B cell (primary cell): ENCODE data around the gene ITGB8. TPM values are rescaled to one million over a fixed set of nuclear protein-coding genes. Genes with fewer than 3 reads are reported as not detected.

Experiments
- ATAC-seq: fragments of 200-7000 bp; cut with Tn5 transposase; one replicate; pipeline ENCODE4 v1.10.0; 2021; ENCODE audit warnings: low read depth, mild to moderate bottlenecking, moderate number of reproducible peaks, moderate library complexity
- CTCF ChIA-PET: fragments of 350-600 bp; sonication (Branson Sonifier 250); formaldehyde crosslinking; loops from one replicate; lab custom pipeline; 2021; ENCODE audit warnings: antibody characterized with exemption, inconsistent platforms; lab: Charles Lee
- POLR2A ChIA-PET: fragments of 350-600 bp; sonication (Branson Sonifier 250); formaldehyde crosslinking; loops from one replicate; lab custom pipeline; 2021; ENCODE audit warnings: antibody characterized with exemption; lab: Charles Lee
- DNase-seq: peaks from one replicate; pipeline ENCODE4 v3.0.0; 2013
- H2AFZ ChIP-seq: 2 replicates; pipeline ENCODE4 v1.6.1; 2012; ENCODE audit warnings: mild to moderate bottlenecking, low read depth, low read length; ENCODE audit not compliant: insufficient read depth, poor library complexity, severe bottlenecking
- H3K27ac ChIP-seq, 2 donors: 1 replicate in 1 of 2; 2 replicates in 1 of 2; pipeline ENCODE4 v1.5.1; 2012 to 2013; ENCODE audit warnings: low read length in 2 of 2, mild to moderate bottlenecking in 2 of 2, moderate library complexity in 1 of 2
- H3K27me3 ChIP-seq, 4 experiments: fragments of 200-600 bp in 1 of 4; sonication (generic) in 1 of 4; replicated peaks in 1 of 4; 1 replicate in 2 of 4; 2 replicates in 2 of 4; pipeline versions ENCODE4 v1.6.1 to v1.7.0; 2013 to 2016; ENCODE audit warnings: low read length in 3 of 4, mild to moderate bottlenecking in 2 of 4, mixed read lengths in 1 of 4, moderate library complexity in 1 of 4; ENCODE audit not compliant: insufficient read depth in 4 of 4, control insufficient read depth in 3 of 4; ENCODE audit errors: control extremely low read depth in 1 of 4
- H3K36me3 ChIP-seq, 2 experiments: replicated peaks in 1 of 2; 1 replicate in 1 of 2; 2 replicates in 1 of 2; pipeline versions ENCODE4 v1.6.1 to v1.7.1; 2013; ENCODE audit warnings: low read length in 1 of 2; ENCODE audit not compliant: insufficient read depth in 2 of 2, control insufficient read depth in 1 of 2; ENCODE audit errors: control extremely low read depth in 1 of 2, extremely low read depth in 1 of 2
- H3K4me1 ChIP-seq, 2 donors: fragments of 200-600 bp in 1 of 2; sonication (generic) in 1 of 2; 1 replicate in 1 of 2; 2 replicates in 1 of 2; pipeline versions ENCODE4 v1.5.1 to v1.6.1; 2013 to 2017; ENCODE audit warnings: low read length in 2 of 2; ENCODE audit not compliant: control insufficient read depth in 2 of 2, insufficient read depth in 2 of 2
- H3K4me2 ChIP-seq: replicated peaks from 2 replicates; pipeline ENCODE3; 2012; ENCODE audit warnings: mild to moderate bottlenecking, low read depth, low read length; ENCODE audit not compliant: poor library complexity, severe bottlenecking
- H3K4me3 ChIP-seq, 5 experiments: fragments of 200-600 bp in 1 of 5; sonication (generic) in 1 of 5; 1 replicate in 3 of 5; 2 replicates in 2 of 5; pipeline versions ENCODE4 v1.5.1 to v1.7.0; 2011 to 2016; ENCODE audit warnings: low read length in 4 of 5, mild to moderate bottlenecking in 4 of 5, low read depth in 2 of 5, control low read depth in 1 of 5, moderate library complexity in 1 of 5; ENCODE audit not compliant: insufficient read depth in 1 of 5; ENCODE audit errors: control extremely low read depth in 1 of 5, extremely low read depth in 1 of 5
- H3K79me2 ChIP-seq: fragments of 200-600 bp; sonication (generic); one replicate; pipeline ENCODE4 v1.6.0; 2016; ENCODE audit warnings: low read length; ENCODE audit not compliant: control insufficient read depth, insufficient read depth
- H3K9ac ChIP-seq: fragments of 200-600 bp; sonication (generic); 2 replicates; pipeline ENCODE4 v1.6.1; 2017; ENCODE audit warnings: mild to moderate bottlenecking, low read length, moderate library complexity
- H3K9me3 ChIP-seq, 3 donors: one replicate each; pipeline versions ENCODE4 v1.6.1 to v1.7.1; 2013; ENCODE audit warnings: low read length in 2 of 3; ENCODE audit not compliant: control insufficient read depth in 2 of 3, insufficient read depth in 1 of 3; ENCODE audit errors: control extremely low read depth in 1 of 3
- H4K20me1 ChIP-seq: 2 replicates; pipeline ENCODE4 v1.6.0; 2012; ENCODE audit warnings: mild to moderate bottlenecking, low read length; ENCODE audit not compliant: insufficient read depth, control insufficient read depth, poor library complexity, severe bottlenecking
- H3K27ac Mint-ChIP-seq: one replicate; pipeline ENCODE4 v1.8.0; 2021; ENCODE audit warnings: mixed read lengths
- H3K27me3 Mint-ChIP-seq: one replicate; pipeline ENCODE4 v1.8.0; 2021; ENCODE audit warnings: mixed read lengths
- H3K4me1 Mint-ChIP-seq: one replicate; pipeline ENCODE4 v1.8.0; 2021; ENCODE audit warnings: mixed read lengths
- H3K4me3 Mint-ChIP-seq: one replicate; pipeline ENCODE4 v1.8.0; 2021; ENCODE audit warnings: mixed read lengths
- H3K9me3 Mint-ChIP-seq: one replicate; pipeline ENCODE4 v1.8.0; 2022; ENCODE audit warnings: mixed read lengths; ENCODE audit not compliant: insufficient read depth
- EZH2 ChIP-seq: IDR thresholded peaks from 2 replicates; pipeline ENCODE4 v1.6.1; 2012; ENCODE audit warnings: borderline replicate concordance, low read depth, mild to moderate bottlenecking, moderate library complexity, low read length; ENCODE audit not compliant: insufficient read depth, poor library complexity, severe bottlenecking
- WGBS: methylation state at CpG from one replicate; pipeline ENCODE4 v1.1.5; 2013; ENCODE audit warnings: missing lambda C conversion rate; ENCODE audit not compliant: insufficient coverage; 5-methylcytosine and 5-hydroxymethylcytosine counted together
- intact Hi-C: fragments of 100-400 bp; cut with micrococcal nuclease; formaldehyde crosslinking; loops from one replicate; pipeline ENCODE4 v1.10.0; 2022
- polyA plus RNA-seq: library from polyadenylated mRNA; depleted of rRNA; stranded (reverse); fragments of >200 nt; gene quantifications from 2 replicates; pipeline ENCODE4 v1.2.3, GENCODE V29; 2012
- total RNA-seq, 2 donors: library from RNA; stranded (reverse); fragments of 120-200 nt in 1 of 2; gene quantifications; 1 replicate in 1 of 2; 2 replicates in 1 of 2; pipeline versions ENCODE4 v1.2.3 to v1.2.4, GENCODE V29; 2013 to 2022
- TF ChIP-seq, protein P1 (sequence below): fragments of 200-600 bp; IDR thresholded peaks from one replicate; pipeline ENCODE4 v1.8.0; 2022; ENCODE audit warnings: antibody characterized with exemption, mild to moderate bottlenecking

ITGB8 gene
- total and polyA plus RNA-seq, 2 donors (not counting 1 experiment from before 2014, with no cell fraction given), result 0.01 to 0.30 TPM

DNA sequence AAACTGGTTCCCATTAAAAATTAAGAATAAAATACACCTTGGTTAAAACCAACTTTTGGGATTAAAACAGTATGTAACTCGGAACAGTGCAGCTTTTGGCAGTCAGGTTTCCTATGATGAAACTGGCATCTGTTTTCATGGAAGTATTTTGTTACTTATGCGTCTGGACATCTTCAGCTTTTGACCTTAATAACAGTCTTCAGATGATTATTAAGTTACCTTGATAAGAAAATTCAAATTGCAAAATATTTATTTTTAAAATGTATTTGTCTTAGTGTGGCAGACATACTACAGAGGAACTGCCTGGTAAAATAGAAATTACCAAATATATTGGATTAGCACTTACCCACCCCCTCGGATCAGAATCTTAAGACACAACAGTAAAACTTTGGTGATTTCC lies 100.0 kb downstream of the ITGB8 start:
- TF ChIP-seq, protein P1, sequence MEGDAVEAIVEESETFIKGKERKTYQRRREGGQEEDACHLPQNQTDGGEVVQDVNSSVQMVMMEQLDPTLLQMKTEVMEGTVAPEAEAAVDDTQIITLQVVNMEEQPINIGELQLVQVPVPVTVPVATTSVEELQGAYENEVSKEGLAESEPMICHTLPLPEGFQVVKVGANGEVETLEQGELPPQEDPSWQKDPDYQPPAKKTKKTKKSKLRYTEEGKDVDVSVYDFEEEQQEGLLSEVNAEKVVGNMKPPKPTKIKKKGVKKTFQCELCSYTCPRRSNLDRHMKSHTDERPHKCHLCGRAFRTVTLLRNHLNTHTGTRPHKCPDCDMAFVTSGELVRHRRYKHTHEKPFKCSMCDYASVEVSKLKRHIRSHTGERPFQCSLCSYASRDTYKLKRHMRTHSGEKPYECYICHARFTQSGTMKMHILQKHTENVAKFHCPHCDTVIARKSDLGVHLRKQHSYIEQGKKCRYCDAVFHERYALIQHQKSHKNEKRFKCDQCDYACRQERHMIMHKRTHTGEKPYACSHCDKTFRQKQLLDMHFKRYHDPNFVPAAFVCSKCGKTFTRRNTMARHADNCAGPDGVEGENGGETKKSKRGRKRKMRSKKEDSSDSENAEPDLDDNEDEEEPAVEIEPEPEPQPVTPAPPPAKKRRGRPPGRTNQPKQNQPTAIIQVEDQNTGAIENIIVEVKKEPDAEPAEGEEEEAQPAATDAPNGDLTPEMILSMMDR, result no peak
- TF ChIP-seq EZH2, result no peak
- POLR2A ChIA-PET, result no interaction called here
- H3K9me3 ChIP-seq, result peaks cover 0 to 2% (median 0%) of the 10 kb centered on the region in 3 donors
- H4K20me1 ChIP-seq, result no peaks in the 10 kb centered on the region
- intact Hi-C loops, result no loop called here
- H3K27ac Mint-ChIP-seq, result no peak overlapping the region
- H3K4me1 ChIP-seq, result no peaks in the 10 kb centered on the region
- H3K36me3 ChIP-seq, result no peaks in the 10 kb centered on the region
- no peak overlapping the region for H3K4me3 ChIP-seq
- CTCF ChIA-PET, result no interaction called here
- no peak overlapping the region for H3K27ac ChIP-seq
- H3K4me1 Mint-ChIP-seq, result no peaks in the 10 kb centered on the region
- H3K27me3 Mint-ChIP-seq, result peaks cover 18% of the 10 kb centered on the region
- H3K79me2 ChIP-seq, result no peaks in the 10 kb centered on the region
- H3K4me2 ChIP-seq, result no peak overlapping the region
- no peak for DNase-seq
- no peak overlapping the region for H2AFZ ChIP-seq
- H3K4me3 Mint-ChIP-seq, result no peak overlapping the region
- H3K27me3 ChIP-seq, result peaks cover 0 to 5% (median 0%) of the 10 kb centered on the region in 4 experiments
- no peak overlapping the region for H3K9ac ChIP-seq
- whole genome bisulfite sequencing, result no CpG with 5 or more reads among the region's 3 CpGs
- H3K9me3 Mint-ChIP-seq, result no peaks in the 10 kb centered on the region
- ATAC-seq, result no peak

DNA sequence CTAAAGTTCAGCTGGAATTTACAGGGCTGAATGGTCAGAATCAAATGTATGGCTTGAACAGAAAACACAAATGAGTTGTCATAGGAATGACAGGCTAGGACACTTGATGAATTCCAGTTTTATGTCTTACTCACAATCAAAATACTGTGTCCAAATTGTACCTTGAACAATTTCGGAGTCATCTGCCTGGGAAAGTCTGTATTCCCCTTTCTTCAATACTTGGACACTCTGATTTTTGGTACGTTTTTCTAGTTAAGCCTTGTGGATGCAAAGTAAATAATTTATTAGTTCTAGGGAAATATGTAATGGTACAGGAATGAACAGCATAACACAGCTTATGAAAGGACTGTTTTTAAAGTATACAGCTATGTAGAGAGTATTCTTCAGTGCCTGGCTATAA lies 100.4 kb downstream of the ITGB8 start:
- no peak overlapping the region for H2AFZ ChIP-seq
- no peaks in the 10 kb centered on the region for H3K4me1 ChIP-seq
- H3K9me3 Mint-ChIP-seq, result no peaks in the 10 kb centered on the region
- H3K9ac ChIP-seq, result no peak overlapping the region
- no peaks in the 10 kb centered on the region for H3K4me1 Mint-ChIP-seq
- WGBS, result no CpG with 5 or more reads among the region's 2 CpGs
- H3K4me3 ChIP-seq, result no peak overlapping the region
- H3K27ac ChIP-seq, result no peak overlapping the region
- ChIA-PET CTCF (no interaction called here), POLR2A (no interaction called here)
- no peaks in the 10 kb centered on the region for H3K9me3 ChIP-seq
- DNase-seq, result no peak
- no peaks in the 10 kb centered on the region for H3K36me3 ChIP-seq
- no peak overlapping the region for H3K27ac Mint-ChIP-seq
- no peak overlapping the region for H3K4me3 Mint-ChIP-seq
- H3K79me2 ChIP-seq, result no peaks in the 10 kb centered on the region
- intact Hi-C loops, result no loop called here
- H4K20me1 ChIP-seq, result no peaks in the 10 kb centered on the region
- peaks cover 18% of the 10 kb centered on the region for H3K27me3 Mint-ChIP-seq
- TF ChIP-seq, protein P1, result no peak
- TF ChIP-seq EZH2, result no peak
- H3K27me3 ChIP-seq, result peaks cover 0 to 5% (median 0%) of the 10 kb centered on the region in 4 experiments
- ATAC-seq, result no peak
- no peak overlapping the region for H3K4me2 ChIP-seq
